Measurements from ENCODE around the gene CLDND2.
A peak's percentile ranks its signal among the peaks of the same experiment; 100 is the strongest.

CLDND2 gene

GRCh38 chr19:51357952-51358351 lies 10.9 kb downstream of the CLDND2 start:
- DNase-seq (ENCODE audit: low read depth, low spot score), result no peak
- no peak overlapping the region for H3K27ac ChIP-seq

GRCh38 chr19:51356159-51356801 lies 12.5 kb downstream of the CLDND2 start:
- no peak overlapping the region for H3K27ac ChIP-seq
- DNase-seq (ENCODE audit: low read depth, low spot score), result no peak

- no peak for DNase-seq (ENCODE audit: low read depth, low spot score)
- no peak overlapping the region for H3K27ac ChIP-seq
Observed at GRCh38 chr19:51354742-51355148, 14.1 kb downstream of the CLDND2 start.

GRCh38 chr19:51354103-51354741 lies 14.6 kb downstream of the CLDND2 start:
- DNase-seq (ENCODE audit: low read depth, low spot score), result no peak
- no peak overlapping the region for H3K27ac ChIP-seq

- no peak for DNase-seq (ENCODE audit: low read depth, low spot score)
- H3K27ac ChIP-seq, result no peak overlapping the region
Observed at GRCh38 chr19:51352783-51353360, 15.9 kb downstream of the CLDND2 start.

GRCh38 chr19:51351266-51351990 lies 17.4 kb downstream of the CLDND2 start:
- DNase-seq (ENCODE audit: low read depth, low spot score), result no peak
- H3K27ac ChIP-seq, result peak overlapping the region; percentile 59

GRCh38 chr19:51347209-51347928 lies 21.4 kb downstream of the CLDND2 start:
- DNase-seq (ENCODE audit: low read depth, low spot score), result no peak
- no peak overlapping the region for H3K27ac ChIP-seq

GRCh38 chr19:51346742-51347141 lies 22.1 kb downstream of the CLDND2 start:
- DNase-seq (ENCODE audit: low read depth, low spot score), result no peak
- no peak overlapping the region for H3K27ac ChIP-seq

GRCh38 chr19:51345076-51345620 lies 23.7 kb downstream of the CLDND2 start:
- no peak for DNase-seq (ENCODE audit: low read depth, low spot score)
- no peak overlapping the region for H3K27ac ChIP-seq

- no peak for DNase-seq (ENCODE audit: low read depth, low spot score)
- H3K27ac ChIP-seq, result peak overlapping the region; percentile 31
Observed at GRCh38 chr19:51342631-51343569, 25.9 kb downstream of the CLDND2 start.

- DNase-seq (ENCODE audit: low read depth, low spot score), result no peak
- H3K27ac ChIP-seq, result peak within 1 kb of the TSS; percentile 31
Observed at GRCh38 chr19:51341976-51342580, 26.7 kb downstream of the CLDND2 start, which contains the start of gene VSIG10L. Gene VSIG10L, minus strand, starts transcription at chr19:51342139. Its CDS starts 15 bp downstream, at chr19:51342124.

- peak overlapping the region; percentile 31 for H3K27ac ChIP-seq
- no peak for DNase-seq (ENCODE audit: low read depth, low spot score)
Observed at GRCh38 chr19:51341066-51341465, 27.7 kb downstream of the CLDND2 start.

- peak; percentile 87 for DNase-seq (ENCODE audit: low read depth, low spot score)
- H3K27ac ChIP-seq, result peak overlapping the region; percentile 49
Observed at GRCh38 chr19:51339687-51340656, 28.8 kb downstream of the CLDND2 start.

GRCh38 chr19:51339313-51339686 lies 29.5 kb downstream of the CLDND2 start:
- no peak for DNase-seq (ENCODE audit: low read depth, low spot score)
- H3K27ac ChIP-seq, result peak overlapping the region; percentile 49

- peak overlapping the region; percentile 49 for H3K27ac ChIP-seq
- no peak for DNase-seq (ENCODE audit: low read depth, low spot score)
Observed at GRCh38 chr19:51338563-51339312, 30.1 kb downstream of the CLDND2 start.

- no peak for DNase-seq (ENCODE audit: low read depth, low spot score)
- H3K27ac ChIP-seq, result no peak overlapping the region
Observed at GRCh38 chr19:51337861-51338562, 30.8 kb downstream of the CLDND2 start.

Data from epithelial cell of prostate (primary cell).